ENCODE measurements around the gene DCAF15. TPM values are rescaled to one million over a fixed set of nuclear protein-coding genes. Genes with fewer than 3 reads are reported as not detected.

DCAF15 gene
- total and polyA plus RNA-seq, 2 experiments from 2014 or later = 39.5 to 81.3 TPM

DNA sequence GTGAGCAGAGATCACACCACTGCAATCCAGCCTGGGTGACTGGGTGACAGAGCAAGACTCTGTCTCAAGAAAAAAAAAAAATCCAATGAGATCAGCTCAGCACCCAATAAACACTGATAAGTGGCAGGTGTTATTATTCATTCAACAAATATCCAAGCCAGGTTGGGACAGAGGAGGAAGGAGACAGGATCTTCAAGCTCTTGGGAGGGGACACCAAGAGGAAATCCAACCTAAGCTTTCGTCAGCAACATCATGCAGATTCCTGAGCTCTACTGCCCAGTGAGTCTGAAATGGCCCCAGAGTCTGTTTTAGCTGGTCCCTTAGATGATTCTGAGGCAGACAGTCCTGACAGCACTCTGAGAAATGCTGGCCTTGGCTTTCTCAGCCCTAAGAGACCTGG, 46.1 kb downstream of the DCAF15 start:
- H4K20me1 ChIP-seq (replicated peaks; ENCODE audit: insufficient read depth) = no peaks in the 10 kb centered on the region
- H3K27me3 Mint-ChIP-seq (ENCODE audit: insufficient read depth, low read depth, poor library complexity) = no peaks in the 10 kb centered on the region
- no peak overlapping the region for H3K27ac Mint-ChIP-seq
- H3F3A ChIP-seq (replicated peaks; ENCODE audit: low read depth) = 0 out of 2 replicates have a peak, but pooled peaks cover 3% of the 10 kb centered on the region
- peaks cover 4% of the 10 kb centered on the region for H3K4me1 ChIP-seq (ENCODE audit: insufficient read depth)
- H3K79me2 ChIP-seq (replicated peaks; ENCODE audit: insufficient read depth) = peaks cover 33% of the 10 kb centered on the region
- H3K27ac ChIP-seq (ENCODE audit: low read depth) = no peak overlapping the region
- no peak overlapping the region for H2AFZ ChIP-seq
- peaks cover 20% of the 10 kb centered on the region; the same call in 2 of the 3 replicates for H3K9me3 Mint-ChIP-seq
- peaks cover 9% of the 10 kb centered on the region for H3K4me1 Mint-ChIP-seq
- no peak overlapping the region for H3K4me2 ChIP-seq
- H3K36me3 ChIP-seq (ENCODE audit: insufficient read depth) = 0 out of 2 replicates have a peak, but pooled peaks cover 6% of the 10 kb centered on the region
- peaks cover 31% of the 10 kb centered on the region; the same call in 2 of the 3 replicates for H3K36me3 Mint-ChIP-seq (ENCODE audit: low read depth)
- no peaks in the 10 kb centered on the region for H3K9me2 ChIP-seq (ENCODE audit: insufficient read depth)
- H3K4me3 ChIP-seq = no peak overlapping the region
- H3K27me3 ChIP-seq (ENCODE audit: insufficient read depth) = no peaks in the 10 kb centered on the region
- no peak overlapping the region for H3K4me3 Mint-ChIP-seq
- TF ChIP-seq EZH2phosphoT487 (IDR thresholded peaks at IDR 0.05; ENCODE audit: unreplicated experiment) (no peak), EZH2 (IDR thresholded peaks at IDR 0.05; ENCODE audit: low read depth, unreplicated experiment) (no peak), STAT1 (IDR thresholded peaks at IDR 0.05; ENCODE audit: unreplicated experiment) (no peak), CTCF (conservative IDR thresholded peaks at IDR 0.05; ENCODE audit: low read depth in 2 of 2) (no peak), ZNF114 (CRISPR knock-in tag; IDR thresholded peaks at IDR 0.05) (no peak)
- no peak for ATAC-seq
- DNase-seq (ENCODE audit: low spot score) = no peak

- Mint-ChIP-seq H3K27me3 (ENCODE audit: insufficient read depth, low read depth, poor library complexity) (no peaks in the 10 kb centered on the region), H3K27ac (no peak overlapping the region), H3K4me1 (peaks cover 11% of the 10 kb centered on the region), H3K36me3 (ENCODE audit: low read depth) (peaks cover 31% of the 10 kb centered on the region; the same call in 2 of the 3 replicates), H3K9me3 (peaks cover 20% of the 10 kb centered on the region; the same call in 2 of the 3 replicates), H3K4me3 (no peak overlapping the region)
- Histone ChIP-seq H3F3A (replicated peaks; ENCODE audit: low read depth) (0 out of 2 replicates have a peak, but pooled peaks cover 3% of the 10 kb centered on the region), H3K27ac (ENCODE audit: low read depth) (no peak overlapping the region), H4K20me1 (replicated peaks; ENCODE audit: insufficient read depth) (no peaks in the 10 kb centered on the region), H3K36me3 (ENCODE audit: insufficient read depth) (0 out of 2 replicates have a peak, but pooled peaks cover 6% of the 10 kb centered on the region), H2AFZ (no peak overlapping the region), H3K4me2 (no peak overlapping the region), H3K27me3 (ENCODE audit: insufficient read depth) (no peaks in the 10 kb centered on the region), H3K9me2 (ENCODE audit: insufficient read depth) (no peaks in the 10 kb centered on the region), H3K4me3 (no peak overlapping the region), H3K4me1 (ENCODE audit: insufficient read depth) (peaks cover 7% of the 10 kb centered on the region), H3K79me2 (replicated peaks; ENCODE audit: insufficient read depth) (peaks cover 35% of the 10 kb centered on the region)
- no peak for ATAC-seq
- no peak for DNase-seq (ENCODE audit: low spot score)
- no peak for TF ChIP-seq ZNF114 (CRISPR knock-in tag; IDR thresholded peaks at IDR 0.05)
- TF ChIP-seq, protein P1, sequence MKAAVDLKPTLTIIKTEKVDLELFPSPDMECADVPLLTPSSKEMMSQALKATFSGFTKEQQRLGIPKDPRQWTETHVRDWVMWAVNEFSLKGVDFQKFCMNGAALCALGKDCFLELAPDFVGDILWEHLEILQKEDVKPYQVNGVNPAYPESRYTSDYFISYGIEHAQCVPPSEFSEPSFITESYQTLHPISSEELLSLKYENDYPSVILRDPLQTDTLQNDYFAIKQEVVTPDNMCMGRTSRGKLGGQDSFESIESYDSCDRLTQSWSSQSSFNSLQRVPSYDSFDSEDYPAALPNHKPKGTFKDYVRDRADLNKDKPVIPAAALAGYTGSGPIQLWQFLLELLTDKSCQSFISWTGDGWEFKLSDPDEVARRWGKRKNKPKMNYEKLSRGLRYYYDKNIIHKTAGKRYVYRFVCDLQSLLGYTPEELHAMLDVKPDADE (IDR thresholded peaks at IDR 0.05) = no peak
- no peak for TF ChIP-seq REST (IDR thresholded peaks at IDR 0.05; ENCODE audit: unreplicated experiment)
- TF ChIP-seq EZH2 (IDR thresholded peaks at IDR 0.05; ENCODE audit: low read depth, unreplicated experiment) = no peak
- no peak for TF ChIP-seq CTCF (conservative IDR thresholded peaks at IDR 0.05; ENCODE audit: low read depth in 2 of 2)
- TF ChIP-seq CREB1 (CRISPR knock-in tag; IDR thresholded peaks at IDR 0.05; ENCODE audit: low read depth) = no peak
Observed at GRCh38 chr19:13999085-13999484, 46.8 kb downstream of the DCAF15 start.

All from GM23338 (cell line).